Small intestine (tissue), 7 donors: ENCODE measurements around the gene P3R3URF. TPM values are rescaled to one million over a fixed set of nuclear protein-coding genes. Genes with fewer than 3 reads are reported as not detected.

Experiments
- DNase-seq, 2 donors: peaks; one replicate each; pipeline versions ENCODE4 v3.0.0 to v3.0.0-alpha.2; 2013
- FAIRE-seq: peaks from 2 replicates; lab custom pipeline; 2012; peaks lifted over from hg19 to GRCh38; lab: Jason Lieb, UNC
- H3K27ac ChIP-seq, 3 donors: one replicate each; pipeline ENCODE4 v1.5.1; 2013; ENCODE audit warnings: low read length in 2 of 3, mild to moderate bottlenecking in 2 of 3, control low read depth in 1 of 3, inconsistent platforms in 1 of 3, low read depth in 1 of 3, moderate library complexity in 1 of 3
- H3K27me3 ChIP-seq, 3 donors: one replicate each; pipeline ENCODE4 v1.6.1; 2013; ENCODE audit warnings: low read length in 3 of 3, inconsistent platforms in 1 of 3; ENCODE audit not compliant: control insufficient read depth in 3 of 3, insufficient read depth in 3 of 3
- H3K36me3 ChIP-seq, 3 donors: one replicate each; pipeline ENCODE4 v1.6.1; 2013; ENCODE audit warnings: low read length in 3 of 3, inconsistent platforms in 1 of 3, low read depth in 1 of 3, mild to moderate bottlenecking in 1 of 3, moderate library complexity in 1 of 3; ENCODE audit not compliant: control insufficient read depth in 3 of 3, insufficient read depth in 2 of 3
- H3K4me1 ChIP-seq, 3 donors: one replicate each; pipeline ENCODE4 v1.6.1; 2013; ENCODE audit warnings: low read length in 2 of 3, inconsistent platforms in 1 of 3, low read depth in 1 of 3, mild to moderate bottlenecking in 1 of 3, moderate library complexity in 1 of 3; ENCODE audit not compliant: control insufficient read depth in 3 of 3, insufficient read depth in 2 of 3
- H3K4me3 ChIP-seq, 3 donors: one replicate each; pipeline ENCODE4 v1.5.1; 2013; ENCODE audit warnings: low read length in 3 of 3, control low read depth in 1 of 3, inconsistent platforms in 1 of 3, low read depth in 1 of 3, mild to moderate bottlenecking in 1 of 3, moderate library complexity in 1 of 3
- H3K9me3 ChIP-seq, 2 donors: one replicate each; pipeline ENCODE4 v1.6.1; 2013; ENCODE audit warnings: low read depth in 1 of 2, low read length in 1 of 2; ENCODE audit not compliant: control insufficient read depth in 2 of 2, insufficient read depth in 1 of 2
- WGBS, 3 donors: extraction: QIAGEN DNeasy Blood & Tissue Kit; methylation state at CpG; one replicate each; pipeline ENCODE4 v1.1.7; 2013; 5-methylcytosine and 5-hydroxymethylcytosine counted together
- polyA plus RNA-seq, 4 donors: library from polyadenylated mRNA; stranded (reverse) in 3 of 4; unstranded in 1 of 4; fragments of 200-250 nt in 3 of 4; fragments of 120-200 nt in 1 of 4; gene quantifications; one replicate each; pipeline versions ENCODE4 v1.2.1 to v1.2.3, GENCODE V29; 2013
- donor health status: healthy with polysubstance abuse.
- donor health status: control.
- donor health status: control.
- donor health status: Bipolar disorder and iron deficiency.
- donor health status: healthy.

The P3R3URF gene
- polyA plus RNA-seq, 4 donors: not detected

GRCh38 chr1:46191033-46191701, 14.9 kb upstream of the P3R3URF start:
- DNase-seq: no peak
- no peaks in the 10 kb centered on the region for H3K27me3 ChIP-seq
- H3K9me3 ChIP-seq: no peaks in the 10 kb centered on the region
- H3K36me3 ChIP-seq: peaks cover 6 to 86% (median 17%) of the 10 kb centered on the region in 3 donors
- FAIRE-seq: no peak
- peaks cover 2 to 26% (median 5%) of the 10 kb centered on the region in 3 donors for H3K4me1 ChIP-seq
- no peak overlapping the region for H3K27ac ChIP-seq
- no peak overlapping the region for H3K4me3 ChIP-seq
- 89 to 97% (median 92%) methylated on average over 9 of the region's 9 CpGs for WGBS, 3 donors

GRCh38 chr1:46190539-46190938, 14.3 kb upstream of the P3R3URF start:
- Histone ChIP-seq H3K4me1 (peaks cover 2 to 32% (median 5%) of the 10 kb centered on the region in 3 donors), H3K27me3 (no peaks in the 10 kb centered on the region), H3K4me3 (no peak overlapping the region), H3K27ac (no peak overlapping the region), H3K9me3 (no peaks in the 10 kb centered on the region), H3K36me3 (peaks cover 6 to 88% (median 17%) of the 10 kb centered on the region in 3 donors)
- no peak for DNase-seq
- WGBS, 3 donors: 74 to 89% (median 82%) methylated on average over 3 of the region's 3 CpGs
- FAIRE-seq: no peak

GRCh38 chr1:46188295-46189030, 12.2 kb upstream of the P3R3URF start:
- 24 to 57% (median 48%) methylated on average over 6 of the region's 6 CpGs for WGBS, 3 donors
- H3K27ac ChIP-seq: peak overlapping the region in 2 of 3 donors; percentile 64 to 79
- DNase-seq (peak; percentile 40 to 41), FAIRE-seq (no peak)
- H3K4me3 ChIP-seq: no peak overlapping the region
- H3K36me3 ChIP-seq: peaks cover 6 to 89% (median 14%) of the 10 kb centered on the region in 3 donors
- no peaks in the 10 kb centered on the region for H3K9me3 ChIP-seq
- H3K27me3 ChIP-seq: no peaks in the 10 kb centered on the region
- peaks cover 9 to 50% (median 9%) of the 10 kb centered on the region in 3 donors for H3K4me1 ChIP-seq

GRCh38 chr1:46187106-46187869, 11.0 kb upstream of the P3R3URF start:
- peaks cover 5 to 77% (median 6%) of the 10 kb centered on the region in 3 donors for H3K36me3 ChIP-seq
- whole genome bisulfite sequencing, 3 donors: 27 to 61% (median 58%) methylated on average over 8 of the region's 8 CpGs
- H3K27ac ChIP-seq: peak overlapping the region; percentile 1 to 79 (median 64)
- FAIRE-seq: no peak
- H3K4me3 ChIP-seq: no peak overlapping the region
- no peaks in the 10 kb centered on the region for H3K27me3 ChIP-seq
- peak; percentile 75 to 83 for DNase-seq
- peaks cover 9 to 60% (median 9%) of the 10 kb centered on the region in 3 donors for H3K4me1 ChIP-seq
- H3K9me3 ChIP-seq: no peaks in the 10 kb centered on the region

GRCh38 chr1:46186076-46186475, 9.8 kb upstream of the P3R3URF start:
- Histone ChIP-seq H3K27ac (peak overlapping the region in 1 of 3 donors; percentile 4), H3K9me3 (no peaks in the 10 kb centered on the region), H3K4me3 (no peak overlapping the region), H3K4me1 (peaks cover 9 to 69% (median 9%) of the 10 kb centered on the region in 3 donors), H3K27me3 (no peaks in the 10 kb centered on the region), H3K36me3 (peaks cover 4 to 66% (median 6%) of the 10 kb centered on the region in 3 donors)
- 79 to 97% (median 85%) methylated on average over 2 of the region's 2 CpGs for WGBS, 3 donors
- DNase-seq: peak in 1 of 2 donors; percentile 31
- FAIRE-seq: no peak

GRCh38 chr1:46184920-46185658, 8.8 kb upstream of the P3R3URF start:
- Histone ChIP-seq H3K4me1 (peaks cover 9 to 79% (median 9%) of the 10 kb centered on the region in 3 donors), H3K9me3 (no peaks in the 10 kb centered on the region), H3K36me3 (peaks cover 0 to 56% (median 6%) of the 10 kb centered on the region in 3 donors), H3K27me3 (no peaks in the 10 kb centered on the region), H3K27ac (peak overlapping the region; percentile 93 to 95 (median 93)), H3K4me3 (no peak overlapping the region)
- FAIRE-seq (no peak), DNase-seq (no peak)
- 63 to 82% (median 73%) methylated on average over 7 of the region's 7 CpGs for WGBS, 3 donors

GRCh38 chr1:46183926-46184557, 7.8 kb upstream of the P3R3URF start:
- peak overlapping the region; percentile 93 to 95 (median 93) for H3K27ac ChIP-seq
- FAIRE-seq (no peak), DNase-seq (no peak)
- 75 to 78% (median 77%) methylated on average over 12 of the region's 12 CpGs for WGBS, 3 donors
- H3K36me3 ChIP-seq: peaks cover 0 to 46% (median 0%) of the 10 kb centered on the region in 3 donors
- no peaks in the 10 kb centered on the region for H3K9me3 ChIP-seq
- peaks cover 9 to 81% (median 9%) of the 10 kb centered on the region in 3 donors for H3K4me1 ChIP-seq
- no peaks in the 10 kb centered on the region for H3K27me3 ChIP-seq
- no peak overlapping the region for H3K4me3 ChIP-seq
